SK-N-SH (cell line): ENCODE data around the gene ATP1A1. TPM values are rescaled to one million over a fixed set of nuclear protein-coding genes. Genes with fewer than 3 reads are reported as not detected.

Experiments
- CTCF ChIA-PET: fragments of 300-600, 350-600 bp; formaldehyde crosslinking; extraction: SDS; loops from one replicate; lab custom pipeline; 2021; lab: Yijun Ruan, JAX
- POLR2A ChIA-PET: fragments of 350-600 bp; sonication (Branson Sonifier 250); formaldehyde crosslinking; extraction: SDS; loops from one replicate; lab custom pipeline; 2020; ENCODE audit warnings: antibody characterized with exemption, inconsistent platforms; lab: Yijun Ruan, JAX
- DNase-seq: peaks from one replicate; pipeline ENCODE4 v3.0.0; 2012
- H2AFZ ChIP-seq: fragments of 200-600 bp; sonication (generic); 2 replicates; pipeline ENCODE4 v1.8.1; 2016; ENCODE audit warnings: antibody characterized with exemption, mild to moderate bottlenecking, low read depth
- H3F3A ChIP-seq: fragments of 200-600 bp; sonication (generic); replicated peaks from 2 replicates; pipeline ENCODE3; 2016; ENCODE audit warnings: antibody characterized with exemption, mild to moderate bottlenecking; ENCODE audit not compliant: insufficient read depth
- H3K27ac ChIP-seq, 2 experiments: fragments of 200-500 bp in 1 of 2; fragments of 200-600 bp in 1 of 2; sonication (Bioruptor generic) in 1 of 2; sonication (generic), shearing (Covaris generic) in 1 of 2; 2 replicates each; pipeline versions ENCODE4 v1.5.1 to v1.6.1; 2014 to 2016; ENCODE audit warnings: low read depth in 2 of 2, inconsistent platforms in 1 of 2, low read length in 1 of 2, mild to moderate bottlenecking in 1 of 2, mixed read lengths in 1 of 2
- H3K27me3 ChIP-seq: fragments of 200-600 bp; sonication (generic), shearing (Covaris generic); 2 replicates; pipeline ENCODE4 v1.6.1; 2016; ENCODE audit warnings: mixed run types; ENCODE audit not compliant: insufficient read depth
- H3K36me3 ChIP-seq, 2 experiments: fragments of 200-500 bp in 1 of 2; fragments of 200-600 bp in 1 of 2; sonication (Bioruptor generic) in 1 of 2; sonication (generic) in 1 of 2; replicated peaks in 1 of 2; 2 replicates each; pipeline versions ENCODE3 to v1.5.1; 2014 to 2016; ENCODE audit warnings: low read length in 1 of 2, mild to moderate bottlenecking in 1 of 2; ENCODE audit not compliant: insufficient read depth in 2 of 2, control insufficient read depth in 1 of 2
- H3K4me1 ChIP-seq, 2 experiments: fragments of 200-500 bp in 1 of 2; fragments of 200-600 bp in 1 of 2; sonication (Bioruptor generic) in 1 of 2; sonication (generic), shearing (Covaris generic) in 1 of 2; 2 replicates each; pipeline versions ENCODE4 v1.5.1 to v1.6.1; 2014 to 2016; ENCODE audit warnings: low read depth in 1 of 2, low read length in 1 of 2, mixed run types in 1 of 2; ENCODE audit not compliant: insufficient read depth in 2 of 2, control insufficient read depth in 1 of 2
- H3K4me2 ChIP-seq: fragments of 200-600 bp; sonication (generic), shearing (Covaris generic); 2 replicates; pipeline ENCODE4 v1.6.1; 2017; ENCODE audit warnings: mixed run types
- H3K4me3 ChIP-seq, 2 experiments: fragments of 200-500 bp in 1 of 2; fragments of 200-600 bp in 1 of 2; sonication (Bioruptor generic) in 1 of 2; sonication (generic), shearing (Covaris generic) in 1 of 2; 2 replicates each; pipeline versions ENCODE4 v1.5.1 to v1.8.1; 2014 to 2016; ENCODE audit warnings: low read depth in 2 of 2, inconsistent platforms in 1 of 2, low read length in 1 of 2, mild to moderate bottlenecking in 1 of 2, mixed read lengths in 1 of 2, moderate library complexity in 1 of 2
- H3K79me2 ChIP-seq: fragments of 200-600 bp; sonication (generic); 2 replicates; pipeline ENCODE4 v1.8.1; 2017; ENCODE audit warnings: mild to moderate bottlenecking; ENCODE audit not compliant: insufficient read depth
- H3K9ac ChIP-seq: fragments of 200-600 bp; sonication (generic); 2 replicates; pipeline ENCODE4 v1.6.1; 2017; ENCODE audit warnings: mixed run types
- H3K9me2 ChIP-seq: fragments of 200-600 bp; sonication (generic); 2 replicates; pipeline ENCODE4 v1.6.1; 2017; ENCODE audit warnings: mixed run types
- H3K9me3 ChIP-seq: fragments of 200-600 bp; sonication (generic); 2 replicates; pipeline ENCODE4 v1.6.1; 2017; ENCODE audit warnings: mixed run types, mild to moderate bottlenecking, moderate library complexity
- H4K20me1 ChIP-seq: fragments of 200-600 bp; sonication (generic); 2 replicates; pipeline ENCODE4 v1.6.1; 2017; ENCODE audit warnings: mild to moderate bottlenecking, mixed run types; ENCODE audit not compliant: insufficient read depth
- CHD2 ChIP-seq: fragments of 150-350 bp; IDR thresholded peaks from 2 replicates; pipeline ENCODE4 v1.6.1; 2018; ENCODE audit warnings: low read length; ENCODE audit not compliant: partially characterized antibody
- ELF1 ChIP-seq: IDR thresholded peaks from 2 replicates; pipeline ENCODE4 v1.4.0; 2012
- EP300 ChIP-seq, 2 experiments: IDR thresholded peaks; 2 replicates each; pipeline versions ENCODE4 v1.4.0 to v1.6.1; 2012; ENCODE audit warnings: borderline replicate concordance in 1 of 2, low read depth in 1 of 2, low read length in 1 of 2
- EZH2phosphoT487 ChIP-seq: fragments of 200-600 bp; sonication (generic); IDR thresholded peaks from 2 replicates; pipeline ENCODE4 v1.6.1; 2017; ENCODE audit warnings: low read depth, mixed run types, mild to moderate bottlenecking, antibody characterized with exemption, moderate library complexity, borderline replicate concordance
- FOXJ3 ChIP-seq: sonication (generic); formaldehyde crosslinking; IDR thresholded peaks from 2 replicates; pipeline ENCODE4 v1.5.1; 2020; ENCODE audit warnings: mild to moderate bottlenecking, missing genetic modification reagents
- GABPA ChIP-seq: IDR thresholded peaks from 2 replicates; pipeline ENCODE4 v1.4.0; 2012; ENCODE audit warnings: low read depth, mild to moderate bottlenecking
- MEF2A ChIP-seq: IDR thresholded peaks from 2 replicates; pipeline ENCODE4 v1.4.0; 2012; ENCODE audit warnings: low read depth, borderline replicate concordance
- NFIC ChIP-seq: IDR thresholded peaks from 2 replicates; pipeline ENCODE4 v1.4.0; 2012; ENCODE audit warnings: borderline replicate concordance
- POLR2AphosphoS5 ChIP-seq: IDR thresholded peaks from 2 replicates; pipeline ENCODE4 v1.6.1; 2012; ENCODE audit warnings: low read depth, low read length
- RAD21 ChIP-seq: IDR thresholded peaks from 2 replicates; pipeline ENCODE4 v1.6.1; 2012; ENCODE audit warnings: mild to moderate bottlenecking, low read length
- RXRA ChIP-seq: IDR thresholded peaks from 2 replicates; pipeline ENCODE4 v1.4.0; 2012; ENCODE audit warnings: low read depth, mild to moderate bottlenecking, borderline replicate concordance
- SIN3A ChIP-seq: IDR thresholded peaks from 2 replicates; pipeline ENCODE4 v1.6.1; 2012; ENCODE audit warnings: low read depth, mild to moderate bottlenecking, low read length, moderate library complexity, borderline replicate concordance
- TAF1 ChIP-seq: IDR thresholded peaks from 2 replicates; pipeline ENCODE4 v1.6.1; 2012; ENCODE audit warnings: low read depth, mild to moderate bottlenecking, low read length, moderate library complexity, borderline replicate concordance
- TCF12 ChIP-seq: IDR thresholded peaks from 2 replicates; pipeline ENCODE4 v1.4.0; 2012
- WGBS: methylation state at CpG from one replicate; pipeline ENCODE4 v1.1.6; 2017; ENCODE audit warnings: low lambda C conversion rate; 5-methylcytosine and 5-hydroxymethylcytosine counted together
- polyA plus RNA-seq, 3 experiments: library from polyadenylated mRNA; depleted of rRNA; stranded (reverse); fragments of >200 nt; gene quantifications; 2 replicates each; pipeline ENCODE4 v1.2.3, GENCODE V29; 2012
- TF ChIP-seq, protein P1 (sequence below): IDR thresholded peaks from 2 replicates; pipeline ENCODE4; 2012
- TF ChIP-seq, protein P2 (sequence below): IDR thresholded peaks from 2 replicates; pipeline ENCODE4 v1.4.0; 2012; ENCODE audit warnings: low read depth, borderline replicate concordance
- TF ChIP-seq, protein P3 (sequence below): IDR thresholded peaks from 2 replicates; pipeline ENCODE4 v1.4.0; 2012; ENCODE audit warnings: low read depth, borderline replicate concordance
- TF ChIP-seq, protein P4 (sequence below): IDR thresholded peaks from 2 replicates; pipeline ENCODE4 v1.4.0; 2012; ENCODE audit warnings: low read depth
- TF ChIP-seq, protein P5 (sequence below): fragments of 150-350 bp; IDR thresholded peaks from 2 replicates; pipeline ENCODE4 v1.6.1; 2016; ENCODE audit warnings: mild to moderate bottlenecking, low read depth, low read length

The ATP1A1 gene
- polyA plus RNA-seq, 1 of the 3 experiments (the other 2 are of a cell fraction): 233 TPM

DNA sequence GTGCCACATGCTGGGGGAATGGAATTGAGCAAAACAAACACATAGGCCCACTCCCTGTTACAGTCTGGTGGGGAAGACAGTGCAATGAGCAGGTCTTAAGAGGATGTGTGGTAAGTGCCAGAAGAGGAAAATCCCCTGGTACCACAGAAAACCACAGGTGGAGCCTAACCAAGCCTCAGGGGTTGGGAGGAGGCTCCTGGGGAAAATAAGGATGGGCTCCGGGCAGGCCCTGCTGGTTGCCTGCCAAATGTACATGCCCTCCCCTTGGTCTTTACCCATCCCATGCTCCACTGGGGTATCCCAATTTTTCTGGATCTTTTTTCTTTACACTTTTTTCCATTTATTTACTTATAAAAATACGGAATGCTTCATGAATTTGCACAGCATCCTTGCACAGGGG is 40.4 kb downstream of the ATP1A1 start:
- no peak for DNase-seq
- POLR2A ChIA-PET: no interaction called here

DNA sequence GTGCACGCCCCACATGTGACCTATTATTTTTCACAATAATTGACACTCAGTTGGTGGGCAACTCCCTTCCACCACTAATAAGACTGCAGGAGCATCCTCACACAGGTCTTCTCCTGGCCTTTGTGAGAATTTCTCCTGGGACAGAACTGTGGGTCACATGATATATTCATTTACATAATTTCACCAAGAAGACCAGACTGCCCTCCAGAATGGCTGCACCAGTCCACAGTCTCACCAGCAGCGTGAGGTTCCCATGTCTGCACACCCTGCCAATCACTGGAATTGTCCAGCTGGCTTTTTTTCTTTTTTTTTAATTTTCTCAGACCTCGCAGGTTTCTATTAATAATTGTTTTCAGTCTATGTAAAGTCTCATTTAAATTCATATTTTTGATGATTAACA is 41.3 kb downstream of the ATP1A1 start:
- H3K9me3 ChIP-seq: no peaks in the 10 kb centered on the region
- peaks cover 11 to 24% of the 10 kb centered on the region in 2 experiments; a peak in 3 of 4 replicates for H3K4me1 ChIP-seq
- ChIA-PET CTCF (interaction anchor here (1.1 to 7.3 kb wide), 2 partner anchors 12 to 70 kb away, joined by 3 to 63 read pairs; no protein-coding TSS in a partner anchor), POLR2A (no interaction called here)
- H3K79me2 ChIP-seq: no peaks in the 10 kb centered on the region; the same call in 1 of the 2 replicates
- H3K4me3 ChIP-seq: no peak overlapping the region
- H3K9ac ChIP-seq: no peak overlapping the region
- no peaks in the 10 kb centered on the region for H3K9me2 ChIP-seq
- no peak overlapping the region for H3K27ac ChIP-seq
- no peak for DNase-seq
- H3K36me3 ChIP-seq: peaks cover 0 to 3% of the 10 kb centered on the region in 2 experiments
- no peaks in the 10 kb centered on the region for H4K20me1 ChIP-seq
- no peaks in the 10 kb centered on the region for H3F3A ChIP-seq
- WGBS: 99% methylated on average over 3 of the region's 3 CpGs
- H3K4me2 ChIP-seq: no peak overlapping the region
- no peak overlapping the region for H2AFZ ChIP-seq
- no peaks in the 10 kb centered on the region for H3K27me3 ChIP-seq
- no peak for TF ChIP-seq GABPA
- TF ChIP-seq, protein P1, sequence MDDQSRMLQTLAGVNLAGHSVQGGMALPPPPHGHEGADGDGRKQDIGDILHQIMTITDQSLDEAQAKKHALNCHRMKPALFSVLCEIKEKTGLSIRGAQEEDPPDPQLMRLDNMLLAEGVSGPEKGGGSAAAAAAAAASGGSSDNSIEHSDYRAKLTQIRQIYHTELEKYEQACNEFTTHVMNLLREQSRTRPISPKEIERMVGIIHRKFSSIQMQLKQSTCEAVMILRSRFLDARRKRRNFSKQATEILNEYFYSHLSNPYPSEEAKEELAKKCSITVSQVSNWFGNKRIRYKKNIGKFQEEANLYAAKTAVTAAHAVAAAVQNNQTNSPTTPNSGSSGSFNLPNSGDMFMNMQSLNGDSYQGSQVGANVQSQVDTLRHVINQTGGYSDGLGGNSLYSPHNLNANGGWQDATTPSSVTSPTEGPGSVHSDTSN: no peak
- no peak for TF ChIP-seq TAF1
- no peak for TF ChIP-seq TCF12
- TF ChIP-seq, protein P2, sequence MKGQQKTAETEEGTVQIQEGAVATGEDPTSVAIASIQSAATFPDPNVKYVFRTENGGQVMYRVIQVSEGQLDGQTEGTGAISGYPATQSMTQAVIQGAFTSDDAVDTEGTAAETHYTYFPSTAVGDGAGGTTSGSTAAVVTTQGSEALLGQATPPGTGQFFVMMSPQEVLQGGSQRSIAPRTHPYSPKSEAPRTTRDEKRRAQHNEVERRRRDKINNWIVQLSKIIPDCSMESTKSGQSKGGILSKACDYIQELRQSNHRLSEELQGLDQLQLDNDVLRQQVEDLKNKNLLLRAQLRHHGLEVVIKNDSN: no peak
- no peak for TF ChIP-seq EZH2phosphoT487
- TF ChIP-seq SIN3A: no peak
- TF ChIP-seq FOXJ3 (CRISPR knock-in tag): no peak
- TF ChIP-seq, protein P3, sequence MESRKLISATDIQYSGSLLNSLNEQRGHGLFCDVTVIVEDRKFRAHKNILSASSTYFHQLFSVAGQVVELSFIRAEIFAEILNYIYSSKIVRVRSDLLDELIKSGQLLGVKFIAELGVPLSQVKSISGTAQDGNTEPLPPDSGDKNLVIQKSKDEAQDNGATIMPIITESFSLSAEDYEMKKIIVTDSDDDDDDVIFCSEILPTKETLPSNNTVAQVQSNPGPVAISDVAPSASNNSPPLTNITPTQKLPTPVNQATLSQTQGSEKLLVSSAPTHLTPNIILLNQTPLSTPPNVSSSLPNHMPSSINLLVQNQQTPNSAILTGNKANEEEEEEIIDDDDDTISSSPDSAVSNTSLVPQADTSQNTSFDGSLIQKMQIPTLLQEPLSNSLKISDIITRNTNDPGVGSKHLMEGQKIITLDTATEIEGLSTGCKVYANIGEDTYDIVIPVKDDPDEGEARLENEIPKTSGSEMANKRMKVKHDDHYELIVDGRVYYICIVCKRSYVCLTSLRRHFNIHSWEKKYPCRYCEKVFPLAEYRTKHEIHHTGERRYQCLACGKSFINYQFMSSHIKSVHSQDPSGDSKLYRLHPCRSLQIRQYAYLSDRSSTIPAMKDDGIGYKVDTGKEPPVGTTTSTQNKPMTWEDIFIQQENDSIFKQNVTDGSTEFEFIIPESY: no peak
- no peak for TF ChIP-seq CHD2

More for the DNA sequence above, 40.4 kb downstream of the ATP1A1 start:
- Histone ChIP-seq H3K9me3 (no peaks in the 10 kb centered on the region), H3K27ac (no peak overlapping the region), H3K36me3 (peaks cover 0 to 5% of the 10 kb centered on the region in 2 experiments), H3K4me1 (peaks cover 11 to 20% of the 10 kb centered on the region in 2 experiments; a peak in 3 of 4 replicates), H3K9me2 (no peaks in the 10 kb centered on the region), H3K27me3 (no peaks in the 10 kb centered on the region), H3K79me2 (no peaks in the 10 kb centered on the region; the same call in 1 of the 2 replicates), H3K9ac (no peak overlapping the region), H2AFZ (no peak overlapping the region), H3K4me3 (no peak overlapping the region), H3F3A (no peaks in the 10 kb centered on the region), H4K20me1 (no peaks in the 10 kb centered on the region), H3K4me2 (no peak overlapping the region)
- WGBS: 83% methylated on average over 2 of the region's 2 CpGs
- TF ChIP-seq NFIC: no peak
- no peak for TF ChIP-seq MEF2A
- TF ChIP-seq ELF1: no peak
- no peak for TF ChIP-seq RAD21
- TF ChIP-seq, protein P1: no peak
- TF ChIP-seq EP300 (IDR thresholded peaks at IDR 0.05; ENCODE audit: borderline replicate concordance in 1 of 2, low read depth in 1 of 2, low read length in 1 of 2): no peak
- TF ChIP-seq RXRA: no peak
- TF ChIP-seq, protein P2: no peak
- TF ChIP-seq, protein P4, sequence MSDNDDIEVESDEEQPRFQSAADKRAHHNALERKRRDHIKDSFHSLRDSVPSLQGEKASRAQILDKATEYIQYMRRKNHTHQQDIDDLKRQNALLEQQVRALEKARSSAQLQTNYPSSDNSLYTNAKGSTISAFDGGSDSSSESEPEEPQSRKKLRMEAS: no peak
- TF ChIP-seq, protein P5, sequence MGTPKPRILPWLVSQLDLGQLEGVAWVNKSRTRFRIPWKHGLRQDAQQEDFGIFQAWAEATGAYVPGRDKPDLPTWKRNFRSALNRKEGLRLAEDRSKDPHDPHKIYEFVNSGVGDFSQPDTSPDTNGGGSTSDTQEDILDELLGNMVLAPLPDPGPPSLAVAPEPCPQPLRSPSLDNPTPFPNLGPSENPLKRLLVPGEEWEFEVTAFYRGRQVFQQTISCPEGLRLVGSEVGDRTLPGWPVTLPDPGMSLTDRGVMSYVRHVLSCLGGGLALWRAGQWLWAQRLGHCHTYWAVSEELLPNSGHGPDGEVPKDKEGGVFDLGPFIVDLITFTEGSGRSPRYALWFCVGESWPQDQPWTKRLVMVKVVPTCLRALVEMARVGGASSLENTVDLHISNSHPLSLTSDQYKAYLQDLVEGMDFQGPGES: no peak
- no peak for TF ChIP-seq POLR2AphosphoS5
- CTCF ChIA-PET: interaction anchor here (1.0 kb wide), 1 partner anchor 72 kb away, joined by 3 read pairs; no protein-coding TSS in a partner anchor
